CD14-positive monocyte (primary cell): ENCODE data around the gene BAIAP2L1. TPM values are rescaled to one million over a fixed set of nuclear protein-coding genes. Genes with fewer than 3 reads are reported as not detected.

Source experiments
- DNase-seq, 3 donors: peaks; one replicate each; pipeline ENCODE4 v3.0.0-alpha.2; 2011 to 2022
- H2AFZ ChIP-seq: 2 replicates; pipeline ENCODE4 v1.6.0; 2012; ENCODE audit warnings: mild to moderate bottlenecking, low read depth, low read length, inconsistent platforms; ENCODE audit not compliant: insufficient read depth, poor library complexity, severe bottlenecking
- H3K27ac ChIP-seq, 2 donors: 1 replicate in 1 of 2; 2 replicates in 1 of 2; pipeline ENCODE4 v1.5.1; 2012 to 2013; ENCODE audit warnings: low read length in 2 of 2, control low read depth in 1 of 2, inconsistent platforms in 1 of 2, low read depth in 1 of 2, mild to moderate bottlenecking in 1 of 2
- H3K27me3 ChIP-seq, 2 donors: one replicate each; pipeline versions ENCODE4 v1.6.0 to v1.6.1; 2011 to 2013; ENCODE audit warnings: low read length in 2 of 2; ENCODE audit not compliant: control insufficient read depth in 2 of 2, insufficient read depth in 2 of 2
- H3K36me3 ChIP-seq, 2 donors: replicated peaks in 1 of 2; 1 replicate in 1 of 2; 2 replicates in 1 of 2; pipeline versions ENCODE4 v1.5.1 to v1.6.1; 2012 to 2013; ENCODE audit warnings: low read length in 2 of 2, control low read depth in 1 of 2, inconsistent platforms in 1 of 2, mild to moderate bottlenecking in 1 of 2; ENCODE audit not compliant: insufficient read depth in 2 of 2, control insufficient read depth in 1 of 2
- H3K4me1 ChIP-seq, 2 donors: 1 replicate in 1 of 2; 2 replicates in 1 of 2; pipeline versions ENCODE4 v1.5.1 to v1.6.1; 2012 to 2013; ENCODE audit warnings: low read length in 2 of 2, control low read depth in 1 of 2, inconsistent platforms in 1 of 2, mild to moderate bottlenecking in 1 of 2, moderate library complexity in 1 of 2; ENCODE audit not compliant: insufficient read depth in 2 of 2, control insufficient read depth in 1 of 2
- H3K4me2 ChIP-seq: replicated peaks from 2 replicates; pipeline ENCODE3; 2012; ENCODE audit warnings: low read length, moderate library complexity, mild to moderate bottlenecking; ENCODE audit not compliant: poor library complexity, severe bottlenecking; ENCODE audit errors: extremely low read depth
- H3K4me3 ChIP-seq, 3 experiments: fragments of 200-600 bp in 1 of 3; sonication (generic) in 1 of 3; replicated peaks in 1 of 3; 1 replicate in 2 of 3; 2 replicates in 1 of 3; pipeline ENCODE4 v1.5.1; 2011 to 2013; ENCODE audit warnings: low read length in 3 of 3, mild to moderate bottlenecking in 3 of 3, control low read depth in 2 of 3, low read depth in 2 of 3, inconsistent platforms in 1 of 3, moderate library complexity in 1 of 3
- H3K79me2 ChIP-seq: 2 replicates; pipeline ENCODE4 v1.6.0; 2012; ENCODE audit warnings: mild to moderate bottlenecking, control low read depth, inconsistent platforms, low read length, moderate library complexity; ENCODE audit not compliant: insufficient read depth
- H3K9ac ChIP-seq: 2 replicates; pipeline ENCODE4 v1.6.0; 2017; ENCODE audit warnings: low read length, mild to moderate bottlenecking; ENCODE audit not compliant: insufficient read depth, poor library complexity, severe bottlenecking
- H3K9me3 ChIP-seq, 2 donors: replicated peaks in 1 of 2; 1 replicate in 1 of 2; 2 replicates in 1 of 2; pipeline versions ENCODE4 v1.5.1 to v1.6.1; 2012 to 2013; ENCODE audit warnings: low read length in 2 of 2, control low read depth in 1 of 2; ENCODE audit not compliant: control insufficient read depth in 1 of 2, insufficient read depth in 1 of 2
- H4K20me1 ChIP-seq: 2 replicates; pipeline ENCODE4 v1.6.0; 2012; ENCODE audit warnings: mild to moderate bottlenecking, low read length, control low read depth, moderate library complexity; ENCODE audit not compliant: insufficient read depth
- H3K27ac Mint-ChIP-seq, 7 donors: one replicate each; pipeline ENCODE4 v1.8.0; 2020; ENCODE audit warnings: mild to moderate bottlenecking in 7 of 7, mixed read lengths in 7 of 7, moderate library complexity in 6 of 7, inconsistent platforms in 2 of 7
- H3K27me3 Mint-ChIP-seq, 3 donors: one replicate each; pipeline ENCODE4 v1.8.0; 2021 to 2022; ENCODE audit warnings: low read depth in 3 of 3, mild to moderate bottlenecking in 3 of 3, mixed read lengths in 3 of 3, moderate library complexity in 3 of 3, inconsistent platforms in 1 of 3
- H3K36me3 Mint-ChIP-seq, 2 donors: one replicate each; pipeline ENCODE4 v1.8.0; 2020; ENCODE audit warnings: mixed read lengths in 2 of 2, inconsistent platforms in 1 of 2, mild to moderate bottlenecking in 1 of 2
- H3K4me1 Mint-ChIP-seq: one replicate; pipeline ENCODE4 v1.8.0; 2020; ENCODE audit warnings: mild to moderate bottlenecking, mixed read lengths
- H3K4me3 Mint-ChIP-seq, 2 donors: one replicate each; pipeline ENCODE4 v1.8.0; 2020; ENCODE audit warnings: mild to moderate bottlenecking in 2 of 2, mixed read lengths in 2 of 2, moderate library complexity in 1 of 2
- H3K9me3 Mint-ChIP-seq, 7 donors: one replicate each; pipeline ENCODE4 v1.8.0; 2020 to 2022; ENCODE audit warnings: mixed read lengths in 7 of 7, mild to moderate bottlenecking in 6 of 7, moderate library complexity in 6 of 7, inconsistent platforms in 2 of 7
- CTCF ChIP-seq: fragments of 200-600 bp; IDR thresholded peaks from one replicate; pipeline ENCODE4 v1.8.0; 2022; ENCODE audit warnings: antibody characterized with exemption, mild to moderate bottlenecking
- WGBS: methylation state at CpG from one replicate; pipeline ENCODE4 v1.1.5; 2013; ENCODE audit warnings: missing lambda C conversion rate; ENCODE audit not compliant: insufficient coverage; 5-methylcytosine and 5-hydroxymethylcytosine counted together
- intact Hi-C, 2 donors: fragments of 100-400 bp; cut with micrococcal nuclease; formaldehyde crosslinking; loops; one replicate each; pipeline versions ENCODE4 v1.15.0 to v1.15.1; 2023
- polyA plus RNA-seq, 3 donors: library from polyadenylated mRNA; depleted of rRNA in 1 of 3; unstranded in 2 of 3; stranded (reverse) in 1 of 3; fragments of 300-500 nt in 2 of 3; fragments of >200 nt in 1 of 3; fragmentation: Illumina TruSeq in 2 of 3; gene quantifications; 1 replicate in 2 of 3; 2 replicates in 1 of 3; pipeline ENCODE4 v1.2.3, GENCODE V29; 2012 to 2021

BAIAP2L1 gene
- polyA plus RNA-seq, 3 donors: 0.17 to 0.52 TPM; not detected in 1

- H3K79me2 ChIP-seq: peaks cover 4% of the 10 kb centered on the region
- H3K36me3 ChIP-seq: peaks cover 52 to 57% of the 10 kb centered on the region in 2 donors
- H3K27ac ChIP-seq: no peak overlapping the region
- intact Hi-C loops: no loop called here
- no peak for TF ChIP-seq CTCF
- no peak overlapping the region for H3K9ac ChIP-seq
- Mint-ChIP-seq H3K9me3 (peaks cover 0 to 4% (median 0%) of the 10 kb centered on the region in 7 donors), H3K36me3 (peaks cover 65 to 80% of the 10 kb centered on the region in 2 donors), H3K4me1 (peaks cover 24% of the 10 kb centered on the region), H3K27me3 (peaks cover 0 to 4% (median 2%) of the 10 kb centered on the region in 3 donors), H3K4me3 (no peak overlapping the region), H3K27ac (peak overlapping the region in 3 of 7 donors; percentile 47 to 51 (median 49))
- H4K20me1 ChIP-seq: peaks cover 39% of the 10 kb centered on the region
- WGBS: 100% methylated on average over 1 of the region's 4 CpGs
- DNase-seq: no peak
- no peak overlapping the region for H3K4me2 ChIP-seq
- H3K4me1 ChIP-seq: peaks cover 21 to 23% of the 10 kb centered on the region in 2 donors
- H3K9me3 ChIP-seq: no peaks in the 10 kb centered on the region
- no peak overlapping the region for H3K4me3 ChIP-seq
- no peak overlapping the region for H2AFZ ChIP-seq
- H3K27me3 ChIP-seq: no peaks in the 10 kb centered on the region
Observed at GRCh38 chr7:98242934-98243333, 158.0 kb downstream of the BAIAP2L1 start.

GRCh38 chr7:98242342-98242741 is 158.5 kb downstream of the BAIAP2L1 start:
- no peaks in the 10 kb centered on the region for H3K27me3 ChIP-seq
- Mint-ChIP-seq H3K36me3 (peaks cover 65 to 80% of the 10 kb centered on the region in 2 donors), H3K27ac (no peak overlapping the region), H3K4me3 (no peak overlapping the region), H3K4me1 (peaks cover 21% of the 10 kb centered on the region), H3K27me3 (peaks cover 0 to 4% (median 2%) of the 10 kb centered on the region in 3 donors), H3K9me3 (peaks cover 0 to 4% (median 0%) of the 10 kb centered on the region in 7 donors)
- no peak overlapping the region for H3K9ac ChIP-seq
- no peak overlapping the region for H2AFZ ChIP-seq
- no peak overlapping the region for H3K4me2 ChIP-seq
- H3K4me1 ChIP-seq: peaks cover 20% of the 10 kb centered on the region in 2 donors
- H4K20me1 ChIP-seq: peaks cover 39% of the 10 kb centered on the region
- no peak for TF ChIP-seq CTCF
- H3K4me3 ChIP-seq: no peak overlapping the region
- H3K9me3 ChIP-seq: no peaks in the 10 kb centered on the region
- intact Hi-C loops: no loop called here
- 100% methylated on average over 1 of the region's 1 CpG for WGBS
- peaks cover under 1% of the 10 kb centered on the region for H3K79me2 ChIP-seq
- H3K27ac ChIP-seq: no peak overlapping the region
- H3K36me3 ChIP-seq: peaks cover 55 to 63% of the 10 kb centered on the region in 2 donors
- DNase-seq: no peak
